CD14-positive monocyte (primary cell): ENCODE data around the gene PTPN13. TPM values are rescaled to one million over a fixed set of nuclear protein-coding genes. Genes with fewer than 3 reads are reported as not detected.

Experiments used
- DNase-seq, 3 donors: peaks; one replicate each; pipeline ENCODE4 v3.0.0-alpha.2; 2011 to 2022
- H2AFZ ChIP-seq: 2 replicates; pipeline ENCODE4 v1.6.0; 2012; ENCODE audit warnings: mild to moderate bottlenecking, low read depth, low read length, inconsistent platforms; ENCODE audit not compliant: insufficient read depth, poor library complexity, severe bottlenecking
- H3K27ac ChIP-seq, 2 donors: 1 replicate in 1 of 2; 2 replicates in 1 of 2; pipeline ENCODE4 v1.5.1; 2012 to 2013; ENCODE audit warnings: low read length in 2 of 2, control low read depth in 1 of 2, inconsistent platforms in 1 of 2, low read depth in 1 of 2, mild to moderate bottlenecking in 1 of 2
- H3K27me3 ChIP-seq, 2 donors: one replicate each; pipeline versions ENCODE4 v1.6.0 to v1.6.1; 2011 to 2013; ENCODE audit warnings: low read length in 2 of 2; ENCODE audit not compliant: control insufficient read depth in 2 of 2, insufficient read depth in 2 of 2
- H3K36me3 ChIP-seq, 2 donors: replicated peaks in 1 of 2; 1 replicate in 1 of 2; 2 replicates in 1 of 2; pipeline versions ENCODE4 v1.5.1 to v1.6.1; 2012 to 2013; ENCODE audit warnings: low read length in 2 of 2, control low read depth in 1 of 2, inconsistent platforms in 1 of 2, mild to moderate bottlenecking in 1 of 2; ENCODE audit not compliant: insufficient read depth in 2 of 2, control insufficient read depth in 1 of 2
- H3K4me1 ChIP-seq, 2 donors: 1 replicate in 1 of 2; 2 replicates in 1 of 2; pipeline versions ENCODE4 v1.5.1 to v1.6.1; 2012 to 2013; ENCODE audit warnings: low read length in 2 of 2, control low read depth in 1 of 2, inconsistent platforms in 1 of 2, mild to moderate bottlenecking in 1 of 2, moderate library complexity in 1 of 2; ENCODE audit not compliant: insufficient read depth in 2 of 2, control insufficient read depth in 1 of 2
- H3K4me2 ChIP-seq: replicated peaks from 2 replicates; pipeline ENCODE3; 2012; ENCODE audit warnings: low read length, moderate library complexity, mild to moderate bottlenecking; ENCODE audit not compliant: poor library complexity, severe bottlenecking; ENCODE audit errors: extremely low read depth
- H3K4me3 ChIP-seq, 3 experiments: fragments of 200-600 bp in 1 of 3; sonication (generic) in 1 of 3; replicated peaks in 1 of 3; 1 replicate in 2 of 3; 2 replicates in 1 of 3; pipeline ENCODE4 v1.5.1; 2011 to 2013; ENCODE audit warnings: low read length in 3 of 3, mild to moderate bottlenecking in 3 of 3, control low read depth in 2 of 3, low read depth in 2 of 3, inconsistent platforms in 1 of 3, moderate library complexity in 1 of 3
- H3K79me2 ChIP-seq: 2 replicates; pipeline ENCODE4 v1.6.0; 2012; ENCODE audit warnings: mild to moderate bottlenecking, control low read depth, inconsistent platforms, low read length, moderate library complexity; ENCODE audit not compliant: insufficient read depth
- H3K9ac ChIP-seq: 2 replicates; pipeline ENCODE4 v1.6.0; 2017; ENCODE audit warnings: low read length, mild to moderate bottlenecking; ENCODE audit not compliant: insufficient read depth, poor library complexity, severe bottlenecking
- H3K9me3 ChIP-seq, 2 donors: replicated peaks in 1 of 2; 1 replicate in 1 of 2; 2 replicates in 1 of 2; pipeline versions ENCODE4 v1.5.1 to v1.6.1; 2012 to 2013; ENCODE audit warnings: low read length in 2 of 2, control low read depth in 1 of 2; ENCODE audit not compliant: control insufficient read depth in 1 of 2, insufficient read depth in 1 of 2
- H4K20me1 ChIP-seq: 2 replicates; pipeline ENCODE4 v1.6.0; 2012; ENCODE audit warnings: mild to moderate bottlenecking, low read length, control low read depth, moderate library complexity; ENCODE audit not compliant: insufficient read depth
- H3K27ac Mint-ChIP-seq, 7 donors: one replicate each; pipeline ENCODE4 v1.8.0; 2020; ENCODE audit warnings: mild to moderate bottlenecking in 7 of 7, mixed read lengths in 7 of 7, moderate library complexity in 6 of 7, inconsistent platforms in 2 of 7
- H3K27me3 Mint-ChIP-seq, 3 donors: one replicate each; pipeline ENCODE4 v1.8.0; 2021 to 2022; ENCODE audit warnings: low read depth in 3 of 3, mild to moderate bottlenecking in 3 of 3, mixed read lengths in 3 of 3, moderate library complexity in 3 of 3, inconsistent platforms in 1 of 3
- H3K36me3 Mint-ChIP-seq, 2 donors: one replicate each; pipeline ENCODE4 v1.8.0; 2020; ENCODE audit warnings: mixed read lengths in 2 of 2, inconsistent platforms in 1 of 2, mild to moderate bottlenecking in 1 of 2
- H3K4me1 Mint-ChIP-seq: one replicate; pipeline ENCODE4 v1.8.0; 2020; ENCODE audit warnings: mild to moderate bottlenecking, mixed read lengths
- H3K4me3 Mint-ChIP-seq, 2 donors: one replicate each; pipeline ENCODE4 v1.8.0; 2020; ENCODE audit warnings: mild to moderate bottlenecking in 2 of 2, mixed read lengths in 2 of 2, moderate library complexity in 1 of 2
- H3K9me3 Mint-ChIP-seq, 7 donors: one replicate each; pipeline ENCODE4 v1.8.0; 2020 to 2022; ENCODE audit warnings: mixed read lengths in 7 of 7, mild to moderate bottlenecking in 6 of 7, moderate library complexity in 6 of 7, inconsistent platforms in 2 of 7
- WGBS: methylation state at CpG from one replicate; pipeline ENCODE4 v1.1.5; 2013; ENCODE audit warnings: missing lambda C conversion rate; ENCODE audit not compliant: insufficient coverage; 5-methylcytosine and 5-hydroxymethylcytosine counted together
- intact Hi-C, 2 donors: fragments of 100-400 bp; cut with micrococcal nuclease; formaldehyde crosslinking; loops; one replicate each; pipeline versions ENCODE4 v1.15.0 to v1.15.1; 2023
- polyA plus RNA-seq, 3 donors: library from polyadenylated mRNA; depleted of rRNA in 1 of 3; unstranded in 2 of 3; stranded (reverse) in 1 of 3; fragments of 300-500 nt in 2 of 3; fragments of >200 nt in 1 of 3; fragmentation: Illumina TruSeq in 2 of 3; gene quantifications; 1 replicate in 2 of 3; 2 replicates in 1 of 3; pipeline ENCODE4 v1.2.3, GENCODE V29; 2012 to 2021
- TF ChIP-seq, protein P1 (sequence below): fragments of 200-600 bp; IDR thresholded peaks from one replicate; pipeline ENCODE4 v1.8.0; 2022; ENCODE audit warnings: antibody characterized with exemption, mild to moderate bottlenecking

The PTPN13 gene
- polyA plus RNA-seq, 3 donors = 0.04 to 1.0 (median 0.35) TPM

DNA sequence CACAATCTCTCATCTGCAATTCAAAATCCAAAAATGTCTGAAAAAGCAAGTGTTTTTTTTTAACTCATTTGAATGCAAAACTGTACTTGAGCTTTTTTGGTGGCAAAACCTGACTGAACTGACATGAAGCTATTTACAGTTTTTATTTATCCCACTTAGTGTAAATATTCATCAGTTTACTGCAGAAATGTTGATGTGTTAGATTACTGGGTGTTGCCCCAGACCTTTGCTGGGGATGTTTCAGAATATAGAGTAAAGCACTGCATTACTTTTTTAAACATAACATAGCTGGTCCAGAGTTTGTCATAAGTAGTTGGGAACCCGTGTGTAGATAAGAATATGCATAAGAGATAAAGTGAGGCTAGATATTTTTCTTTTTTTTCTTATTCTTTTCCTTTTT, 27.3 kb downstream of the PTPN13 start:
- Mint-ChIP-seq H3K4me1 (no peaks in the 10 kb centered on the region), H3K27ac (no peak overlapping the region), H3K27me3 (peaks cover 0 to 1% (median 0%) of the 10 kb centered on the region in 3 donors), H3K36me3 (no peaks in the 10 kb centered on the region), H3K9me3 (peaks cover 0 to 6% (median 3%) of the 10 kb centered on the region in 7 donors), H3K4me3 (no peak overlapping the region)
- Histone ChIP-seq H3K36me3 (no peaks in the 10 kb centered on the region), H3K27ac (no peak overlapping the region), H3K4me1 (no peaks in the 10 kb centered on the region), H3K4me2 (no peak overlapping the region), H3K79me2 (no peaks in the 10 kb centered on the region), H3K4me3 (no peak overlapping the region), H2AFZ (no peak overlapping the region), H3K9ac (no peak overlapping the region), H3K9me3 (no peaks in the 10 kb centered on the region), H4K20me1 (no peaks in the 10 kb centered on the region), H3K27me3 (no peaks in the 10 kb centered on the region)
- DNase-seq = no peak
- TF ChIP-seq, protein P1, sequence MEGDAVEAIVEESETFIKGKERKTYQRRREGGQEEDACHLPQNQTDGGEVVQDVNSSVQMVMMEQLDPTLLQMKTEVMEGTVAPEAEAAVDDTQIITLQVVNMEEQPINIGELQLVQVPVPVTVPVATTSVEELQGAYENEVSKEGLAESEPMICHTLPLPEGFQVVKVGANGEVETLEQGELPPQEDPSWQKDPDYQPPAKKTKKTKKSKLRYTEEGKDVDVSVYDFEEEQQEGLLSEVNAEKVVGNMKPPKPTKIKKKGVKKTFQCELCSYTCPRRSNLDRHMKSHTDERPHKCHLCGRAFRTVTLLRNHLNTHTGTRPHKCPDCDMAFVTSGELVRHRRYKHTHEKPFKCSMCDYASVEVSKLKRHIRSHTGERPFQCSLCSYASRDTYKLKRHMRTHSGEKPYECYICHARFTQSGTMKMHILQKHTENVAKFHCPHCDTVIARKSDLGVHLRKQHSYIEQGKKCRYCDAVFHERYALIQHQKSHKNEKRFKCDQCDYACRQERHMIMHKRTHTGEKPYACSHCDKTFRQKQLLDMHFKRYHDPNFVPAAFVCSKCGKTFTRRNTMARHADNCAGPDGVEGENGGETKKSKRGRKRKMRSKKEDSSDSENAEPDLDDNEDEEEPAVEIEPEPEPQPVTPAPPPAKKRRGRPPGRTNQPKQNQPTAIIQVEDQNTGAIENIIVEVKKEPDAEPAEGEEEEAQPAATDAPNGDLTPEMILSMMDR = no peak
- no CpG with 5 or more reads among the region's 1 CpG for WGBS
- intact Hi-C loops = no loop called here

DNA sequence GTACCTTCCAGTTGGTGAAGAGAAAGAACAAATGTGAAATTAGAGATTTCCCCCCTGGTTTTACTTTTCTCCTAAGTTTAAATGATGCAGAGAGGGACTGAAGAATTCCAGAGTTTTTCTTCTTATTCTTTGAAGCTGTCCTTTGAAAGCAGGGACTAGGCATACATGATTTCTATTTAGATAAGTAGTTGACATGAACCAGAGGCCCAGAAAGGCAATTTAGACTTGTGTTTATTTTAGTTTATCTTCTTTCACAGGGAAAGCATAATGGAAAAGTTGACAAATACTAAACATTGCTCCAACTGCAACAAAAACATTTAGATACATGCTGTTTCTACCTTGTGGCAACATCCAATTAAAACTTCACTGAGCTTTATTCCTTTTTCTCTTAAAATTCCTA, 32.0 kb downstream of the PTPN13 start:
- no peak for DNase-seq
- H3K27me3 Mint-ChIP-seq = peaks cover 0 to 1% (median 0%) of the 10 kb centered on the region in 3 donors
- no peaks in the 10 kb centered on the region for H3K9me3 ChIP-seq
- H3K9ac ChIP-seq = no peak overlapping the region
- no peaks in the 10 kb centered on the region for H3K4me1 ChIP-seq
- H3K4me3 Mint-ChIP-seq = no peak overlapping the region
- no peaks in the 10 kb centered on the region for H3K9me3 Mint-ChIP-seq
- H3K4me2 ChIP-seq = no peak overlapping the region
- H4K20me1 ChIP-seq = no peaks in the 10 kb centered on the region
- no peaks in the 10 kb centered on the region for H3K4me1 Mint-ChIP-seq
- TF ChIP-seq, protein P1 = no peak
- H3K79me2 ChIP-seq = no peaks in the 10 kb centered on the region
- H3K27ac Mint-ChIP-seq = no peak overlapping the region
- no peaks in the 10 kb centered on the region for H3K36me3 Mint-ChIP-seq
- no peak overlapping the region for H3K27ac ChIP-seq
- no peak overlapping the region for H2AFZ ChIP-seq
- no peaks in the 10 kb centered on the region for H3K27me3 ChIP-seq
- no peaks in the 10 kb centered on the region for H3K36me3 ChIP-seq
- intact Hi-C loops = no loop called here
- no peak overlapping the region for H3K4me3 ChIP-seq
